GM19240 (cell line): Measurements from ENCODE around the gene PDXK.

Experiments used
- DNase-seq: peaks from one replicate; pipeline ENCODE4 v3.0.0; 2011; ENCODE audit warnings: low spot score; ENCODE audit not compliant: insufficient read length

PDXK gene

GRCh38 chr21:43741423-43742096 lies 22.6 kb downstream of the PDXK start:
- no peak for DNase-seq

DNA sequence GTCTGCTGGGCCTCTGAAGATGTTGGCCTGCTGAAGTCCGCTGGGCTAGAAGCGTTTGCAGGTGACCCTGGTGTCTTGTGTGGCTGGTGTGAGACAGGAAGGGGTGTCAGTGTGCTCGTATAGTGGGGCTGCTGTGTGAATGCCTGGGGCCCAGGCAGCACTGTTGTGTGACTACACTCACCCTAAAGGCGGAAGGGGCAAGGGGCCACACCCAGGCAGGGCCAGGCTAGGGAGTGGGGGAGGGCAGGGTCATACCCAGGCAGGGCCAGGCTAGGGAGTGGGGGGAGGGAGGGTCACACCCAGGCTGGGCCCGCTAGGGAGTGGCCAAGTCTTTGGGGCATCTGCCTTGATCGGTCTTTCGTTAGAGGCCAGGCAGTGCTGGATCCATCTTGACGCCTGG lies 25.0 kb downstream of the PDXK start:
- DNase-seq = no peak

DNA sequence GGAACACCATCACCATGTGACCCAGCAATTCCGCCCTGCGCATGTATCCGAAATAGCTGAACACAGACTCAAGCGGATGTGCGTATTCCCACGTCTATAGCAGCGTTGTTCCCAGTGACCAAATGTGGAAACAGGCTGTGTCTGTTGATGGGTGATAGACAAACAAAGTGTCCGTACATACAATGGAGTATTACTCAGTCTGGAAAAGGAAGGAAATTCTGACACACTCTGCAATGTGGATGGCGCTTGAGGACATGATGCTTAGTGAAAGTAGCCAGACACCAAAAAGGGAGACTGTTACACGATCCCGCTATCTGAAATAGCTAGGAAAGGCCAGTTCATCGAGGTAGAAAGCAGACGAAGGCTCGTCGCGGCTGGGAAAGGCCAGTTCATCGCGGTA lies 25.8 kb downstream of the PDXK start:
- DNase-seq = no peak

- DNase-seq = no peak
Measured at GRCh38 chr21:43745772-43746517, 27.0 kb downstream of the PDXK start.

DNA sequence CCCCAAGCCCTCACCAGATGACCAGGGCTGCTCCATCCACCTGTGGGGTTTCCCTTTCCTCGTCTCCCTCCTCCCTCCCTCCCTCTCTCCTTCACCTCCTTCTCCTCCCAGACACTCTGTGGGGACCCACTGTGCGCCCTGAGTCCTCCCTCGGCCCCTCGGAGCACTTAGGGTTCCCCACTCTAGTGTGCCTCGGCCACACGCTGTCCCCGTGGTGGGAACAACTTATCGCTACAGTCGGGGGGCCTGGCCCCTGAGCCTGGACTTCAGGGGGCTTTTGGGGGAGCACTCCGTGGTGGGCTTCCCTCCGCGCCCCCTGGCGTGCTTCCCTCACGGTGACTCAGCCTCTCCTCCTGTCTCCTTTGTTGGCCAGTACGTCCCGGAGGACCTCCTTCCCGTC lies 29.7 kb downstream of the PDXK start:
- no peak for DNase-seq

DNA sequence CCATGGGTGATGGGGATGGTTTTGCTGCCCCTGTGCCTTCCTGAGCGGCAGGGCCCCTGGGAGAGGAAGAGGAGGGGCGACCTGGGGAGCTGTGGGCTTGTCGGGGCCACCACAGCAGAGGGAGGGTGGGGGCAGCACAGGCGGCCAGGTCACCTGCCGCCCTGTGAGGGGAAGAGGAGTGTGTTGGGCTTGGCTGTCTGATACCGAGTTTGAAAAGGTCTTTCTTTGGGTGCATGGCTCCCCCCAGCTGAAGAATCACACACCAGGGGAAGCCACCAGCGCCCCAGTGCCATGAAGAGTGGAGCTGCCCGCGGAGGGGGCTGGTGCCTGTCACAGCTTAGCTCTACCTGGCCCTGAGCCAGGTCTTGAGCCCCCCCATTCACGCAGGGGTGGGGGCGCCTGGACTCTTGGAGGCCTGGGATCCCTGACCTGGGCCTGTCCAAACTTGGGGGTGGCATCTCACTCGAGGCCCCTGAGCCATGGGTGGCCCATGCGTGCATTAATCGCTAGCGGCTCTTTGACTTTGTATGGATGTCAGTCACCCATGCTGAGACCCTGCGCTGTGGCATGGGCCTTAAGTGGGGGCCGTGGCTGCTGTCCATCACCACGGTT lies 30.8 kb downstream of the PDXK start:
- DNase-seq = no peak

DNA sequence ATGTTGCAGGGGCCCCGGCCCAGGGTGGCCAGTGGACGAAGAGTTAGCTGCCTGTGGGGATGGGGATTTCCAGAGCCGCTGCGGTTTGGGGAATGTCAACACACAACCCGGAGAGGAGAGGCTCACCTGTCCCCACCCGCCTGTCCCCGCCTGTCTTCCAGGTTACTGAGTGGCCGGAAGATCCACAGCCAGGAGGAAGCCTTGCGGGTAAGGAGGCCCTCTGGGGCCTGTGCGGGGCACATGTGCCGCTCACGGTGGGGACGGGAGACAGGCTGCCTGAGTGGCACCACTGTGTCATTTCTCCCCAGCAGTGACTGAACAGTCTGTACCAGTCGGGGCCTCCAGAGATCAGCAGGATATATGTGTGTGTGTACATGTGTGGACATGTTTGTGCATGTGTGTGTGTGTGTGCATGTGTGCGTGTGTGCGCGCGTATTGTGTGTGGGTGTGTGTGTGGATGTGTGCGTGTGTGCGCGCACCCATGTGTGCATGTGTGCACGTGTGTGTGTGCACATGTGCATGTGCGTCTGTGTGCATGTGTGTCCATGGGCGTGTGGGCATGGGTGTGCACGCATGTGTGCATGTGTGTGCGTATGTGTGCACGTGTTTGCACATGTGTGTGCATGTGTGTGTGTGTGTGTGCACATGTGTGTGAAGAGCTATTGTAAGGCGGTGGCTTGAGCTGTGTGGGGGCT lies 31.6 kb downstream of the PDXK start:
- DNase-seq = no peak

- DNase-seq = no peak
Measured at GRCh38 chr21:43751955-43752591, 33.1 kb downstream of the PDXK start.

DNA sequence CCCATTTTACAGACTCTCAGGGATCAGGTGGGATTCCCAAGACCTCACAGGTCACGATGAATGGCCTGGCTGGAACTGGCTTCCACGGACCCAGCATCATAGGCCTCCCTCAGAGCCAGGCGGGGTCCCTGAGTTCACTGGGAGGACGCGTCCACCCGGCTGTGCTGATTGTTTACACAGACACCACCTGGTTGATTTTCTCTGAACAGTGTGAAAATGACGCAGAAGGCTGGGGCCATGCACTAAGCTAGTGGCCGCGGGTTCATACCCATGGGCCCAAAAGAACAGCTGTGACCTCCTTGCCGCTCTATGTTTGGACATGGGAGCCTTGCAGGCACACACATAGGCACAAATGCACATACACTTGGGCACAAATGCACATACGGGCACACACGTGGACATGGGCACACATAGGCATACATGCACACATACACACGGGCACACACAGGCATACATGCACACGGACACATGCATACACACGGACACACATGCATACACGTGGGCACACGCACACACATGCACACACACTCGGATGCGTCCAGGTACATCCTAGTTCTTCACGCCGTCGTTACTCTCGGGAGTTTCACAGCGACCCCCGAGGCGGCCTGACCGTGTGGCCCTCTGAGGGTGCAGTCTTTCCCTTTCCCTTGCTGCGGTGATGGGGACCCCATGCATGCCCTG lies 34.0 kb downstream of the PDXK start:
- no peak for DNase-seq

DNA sequence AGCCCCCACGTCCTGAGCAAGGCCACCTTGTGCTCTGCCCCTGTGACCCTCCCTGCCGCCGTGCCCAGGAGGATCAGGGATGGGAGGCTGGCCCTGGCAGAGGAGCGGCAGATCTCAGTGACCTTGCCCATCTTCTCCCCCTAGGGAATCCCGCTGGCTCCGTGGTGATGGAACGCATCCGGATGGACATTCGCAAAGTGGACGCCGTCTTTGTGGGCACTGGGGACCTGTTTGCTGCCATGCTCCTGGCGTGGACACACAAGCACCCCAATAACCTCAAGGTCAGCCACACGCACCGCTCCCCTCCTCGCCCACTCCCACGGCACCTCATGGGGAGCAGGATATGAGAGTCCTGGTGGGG lies 34.5 kb downstream of the PDXK start:
- no peak for DNase-seq

DNA sequence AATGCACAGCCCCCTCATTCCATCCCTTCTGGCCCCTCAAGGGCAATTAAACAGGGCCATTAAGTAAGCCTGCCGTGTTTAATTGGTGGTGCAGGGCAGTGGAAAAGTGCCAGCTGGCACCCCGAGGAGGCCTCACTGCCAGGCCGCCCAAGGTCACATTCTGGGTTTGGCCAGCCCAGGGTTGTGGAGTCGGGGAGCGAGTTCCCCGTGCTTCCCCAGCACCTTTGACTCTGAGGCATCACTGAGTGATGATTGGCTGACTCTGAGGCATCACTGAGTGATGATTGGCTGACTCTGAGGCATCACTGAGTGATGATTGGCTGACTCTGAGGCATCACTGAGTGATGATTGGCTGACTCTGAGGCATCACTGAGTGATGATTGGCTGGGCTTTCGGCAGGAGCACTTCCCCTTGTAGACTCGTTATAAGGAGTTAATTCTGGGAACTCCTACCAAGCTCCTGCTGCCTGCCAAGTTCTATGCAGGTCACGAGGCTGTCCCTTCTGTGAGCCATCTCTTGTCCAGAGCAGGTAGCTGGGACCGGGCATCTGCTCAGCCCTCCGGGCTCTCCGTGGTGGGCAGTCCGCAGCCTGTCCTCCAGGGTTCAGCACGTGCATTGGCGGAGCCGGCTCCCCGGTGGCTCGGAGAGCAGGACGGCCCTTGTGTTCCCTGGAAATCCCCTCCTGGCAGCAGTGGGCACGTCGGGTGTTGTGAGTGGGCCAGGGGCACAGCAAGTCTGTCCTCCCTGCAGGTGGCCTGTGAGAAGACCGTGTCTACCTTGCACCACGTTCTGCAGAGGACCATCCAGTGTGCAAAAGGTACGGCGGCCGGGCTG lies 36.2 kb downstream of the PDXK start:
- DNase-seq = no peak

DNA sequence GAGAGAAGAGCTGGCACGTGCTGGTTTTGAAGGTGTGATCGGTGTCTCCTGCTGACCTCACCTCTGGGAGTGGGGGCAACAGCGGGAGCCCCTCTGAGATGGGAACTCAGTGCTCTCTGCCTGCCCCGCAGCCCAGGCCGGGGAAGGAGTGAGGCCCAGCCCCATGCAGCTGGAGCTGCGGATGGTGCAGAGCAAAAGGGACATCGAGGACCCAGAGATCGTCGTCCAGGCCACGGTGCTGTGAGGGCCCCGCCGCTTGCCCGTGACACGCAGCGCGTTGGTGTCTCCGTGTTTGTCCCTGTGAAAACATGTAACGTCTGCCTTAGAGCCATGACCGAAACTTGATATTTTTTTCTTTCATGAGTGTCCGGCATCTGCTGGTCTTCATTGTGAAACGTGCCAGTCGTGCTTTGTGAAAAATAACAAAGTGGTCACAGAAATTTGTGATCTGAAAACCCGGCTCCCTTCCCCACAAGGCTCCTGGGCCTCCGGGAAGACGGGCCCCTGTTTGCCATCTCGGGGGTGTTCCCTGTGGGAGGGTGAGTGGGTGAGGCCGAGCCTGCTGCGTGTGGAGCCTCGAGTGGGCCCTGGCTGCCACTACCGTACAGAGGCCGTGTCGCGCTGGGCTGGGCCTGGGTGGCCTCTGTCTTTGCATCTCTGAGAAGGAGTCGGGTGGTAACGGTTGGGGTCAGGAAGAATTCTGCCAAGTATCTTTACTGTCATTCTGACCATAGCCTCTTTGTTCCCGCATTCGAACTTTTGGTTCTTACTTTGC lies 37.1 kb downstream of the PDXK start:
- no peak for DNase-seq

GRCh38 chr21:43757601-43758000 lies 38.7 kb downstream of the PDXK start:
- no peak for DNase-seq

- no peak for DNase-seq
Measured at GRCh38 chr21:43758111-43758641, 39.2 kb downstream of the PDXK start.

- no peak for DNase-seq
Measured at GRCh38 chr21:43758811-43759210, 39.9 kb downstream of the PDXK start.

DNA sequence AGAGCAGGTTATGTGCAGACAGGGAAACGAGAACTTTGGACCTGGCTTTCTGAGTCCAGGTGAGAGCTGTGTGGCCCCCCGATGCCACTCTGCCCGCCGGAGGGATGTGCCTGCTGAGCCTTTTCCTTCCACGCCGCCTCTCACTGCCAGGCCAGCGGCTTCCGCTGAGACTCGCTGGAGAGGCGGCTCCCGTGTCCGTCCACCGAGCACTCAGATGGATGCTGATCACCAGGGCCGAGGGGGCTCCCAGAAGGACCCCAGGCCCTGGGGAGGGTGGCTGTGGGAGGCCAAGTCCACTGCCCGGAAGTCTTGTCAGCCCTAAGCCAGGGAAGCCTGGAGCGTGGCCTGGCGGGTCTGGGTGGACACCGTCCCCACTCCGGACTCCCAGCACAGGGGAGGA lies 40.7 kb downstream of the PDXK start:
- no peak for DNase-seq

GRCh38 chr21:43760391-43760958 lies 41.5 kb downstream of the PDXK start:
- no peak for DNase-seq

DNA sequence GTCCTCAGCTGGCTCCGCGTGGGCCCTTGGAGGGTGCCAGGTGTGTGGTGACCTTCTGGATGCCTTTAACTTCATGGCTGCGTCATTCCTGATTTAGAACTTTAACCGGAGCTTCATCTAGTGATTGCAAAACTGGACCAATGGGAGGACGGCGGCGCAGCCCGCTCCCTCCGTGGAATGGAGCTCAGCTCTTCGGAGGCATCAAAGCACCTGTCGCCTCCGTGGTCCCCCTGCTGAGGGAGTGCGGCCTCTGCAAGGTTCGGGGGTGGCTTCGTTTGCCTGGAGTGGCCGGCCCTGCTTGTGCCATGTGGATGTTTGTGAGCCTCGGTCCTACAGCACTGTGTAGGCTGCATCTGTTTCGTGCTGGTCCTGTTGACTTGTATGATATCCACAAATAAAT lies 43.0 kb downstream of the PDXK start:
- DNase-seq = no peak
